IPS-20b (cell line): Measurements from ENCODE around the gene ZFYVE27.
A peak's percentile ranks its signal among the peaks of the same experiment; 100 is the strongest.

ENCODE experiments used
- H3K27ac ChIP-seq: one replicate; pipeline ENCODE4 v1.5.1; 2013; ENCODE audit warnings: low read length
- H3K27me3 ChIP-seq: 2 replicates; pipeline ENCODE4 v1.6.1; 2013; ENCODE audit warnings: mild to moderate bottlenecking, low read length, inconsistent platforms; ENCODE audit not compliant: insufficient read depth
- H3K36me3 ChIP-seq: 2 replicates; pipeline ENCODE4 v1.6.1; 2013; ENCODE audit warnings: low read depth, mild to moderate bottlenecking, inconsistent platforms, low read length, moderate library complexity; ENCODE audit not compliant: insufficient read depth
- H3K4me1 ChIP-seq: 2 replicates; pipeline ENCODE4 v1.6.1; 2013; ENCODE audit warnings: mild to moderate bottlenecking, control low read depth, inconsistent platforms, low read length, moderate library complexity; ENCODE audit not compliant: insufficient read depth
- H3K4me3 ChIP-seq: 2 replicates; pipeline ENCODE4 v1.5.1; 2013; ENCODE audit warnings: mild to moderate bottlenecking, low read length, inconsistent platforms
- H3K9ac ChIP-seq: 2 replicates; pipeline ENCODE4 v1.6.1; 2013; ENCODE audit warnings: low read depth, mild to moderate bottlenecking, inconsistent platforms, low read length, moderate library complexity
- H3K9me3 ChIP-seq: 2 replicates; pipeline ENCODE4 v1.6.1; 2013; ENCODE audit warnings: mild to moderate bottlenecking, low read depth, low read length, inconsistent platforms; ENCODE audit not compliant: insufficient read depth

ZFYVE27 gene

GRCh38 chr10:97718659-97719142 is 18.2 kb upstream of the ZFYVE27 start:
- Histone ChIP-seq H3K9ac (no peak overlapping the region; the same call in 1 of the 2 replicates), H3K27ac (no peak overlapping the region), H3K4me3 (no peak overlapping the region), H3K4me1 (peaks cover 29% of the 10 kb centered on the region), H3K36me3 (peaks cover 22% of the 10 kb centered on the region), H3K27me3 (no peaks in the 10 kb centered on the region), H3K9me3 (no peaks in the 10 kb centered on the region)

GRCh38 chr10:97719602-97720001 is 17.3 kb upstream of the ZFYVE27 start:
- H3K4me3 ChIP-seq = no peak overlapping the region
- no peak overlapping the region for H3K27ac ChIP-seq
- H3K27me3 ChIP-seq = no peaks in the 10 kb centered on the region
- H3K36me3 ChIP-seq = peaks cover 22% of the 10 kb centered on the region
- no peaks in the 10 kb centered on the region for H3K9me3 ChIP-seq
- H3K4me1 ChIP-seq = peaks cover 29% of the 10 kb centered on the region
- H3K9ac ChIP-seq = no peak overlapping the region; the same call in 1 of the 2 replicates

GRCh38 chr10:97721871-97722780 is 14.8 kb upstream of the ZFYVE27 start:
- Histone ChIP-seq H3K4me1 (peaks cover 18% of the 10 kb centered on the region), H3K27ac (no peak overlapping the region), H3K9ac (no peak overlapping the region), H3K4me3 (no peak overlapping the region), H3K36me3 (peaks cover 14% of the 10 kb centered on the region), H3K9me3 (no peaks in the 10 kb centered on the region), H3K27me3 (no peaks in the 10 kb centered on the region)

GRCh38 chr10:97723001-97723400 is 13.9 kb upstream of the ZFYVE27 start:
- Histone ChIP-seq H3K27ac (no peak overlapping the region), H3K27me3 (no peaks in the 10 kb centered on the region), H3K36me3 (peaks cover 5% of the 10 kb centered on the region), H3K4me3 (no peak overlapping the region), H3K9ac (no peak overlapping the region), H3K4me1 (peaks cover 18% of the 10 kb centered on the region), H3K9me3 (no peaks in the 10 kb centered on the region)

- Histone ChIP-seq H3K27ac (no peak overlapping the region), H3K4me3 (no peak overlapping the region), H3K4me1 (peaks cover 3% of the 10 kb centered on the region; the same call in 1 of the 2 replicates), H3K36me3 (no peaks in the 10 kb centered on the region), H3K27me3 (no peaks in the 10 kb centered on the region), H3K9me3 (no peaks in the 10 kb centered on the region), H3K9ac (no peak overlapping the region)
Measured at GRCh38 chr10:97724341-97724941, 12.5 kb upstream of the ZFYVE27 start.

- no peaks in the 10 kb centered on the region for H3K4me1 ChIP-seq
- H3K4me3 ChIP-seq = peak overlapping the region; percentile 18; the same call in 1 of the 2 replicates
- no peaks in the 10 kb centered on the region for H3K9me3 ChIP-seq
- no peaks in the 10 kb centered on the region for H3K36me3 ChIP-seq
- no peaks in the 10 kb centered on the region for H3K27me3 ChIP-seq
- no peak overlapping the region for H3K27ac ChIP-seq
- no peak overlapping the region for H3K9ac ChIP-seq
Measured at GRCh38 chr10:97726636-97727178, 10.2 kb upstream of the ZFYVE27 start.

GRCh38 chr10:97729014-97729413 is 7.9 kb upstream of the ZFYVE27 start:
- H3K27ac ChIP-seq = no peak overlapping the region
- no peaks in the 10 kb centered on the region for H3K4me1 ChIP-seq
- H3K9me3 ChIP-seq = no peaks in the 10 kb centered on the region
- no peaks in the 10 kb centered on the region for H3K36me3 ChIP-seq
- peaks cover 2% of the 10 kb centered on the region for H3K27me3 ChIP-seq
- no peak overlapping the region for H3K4me3 ChIP-seq
- no peak overlapping the region for H3K9ac ChIP-seq

GRCh38 chr10:97731346-97732051 is 5.4 kb upstream of the ZFYVE27 start:
- Histone ChIP-seq H3K27ac (no peak overlapping the region), H3K4me1 (no peaks in the 10 kb centered on the region), H3K9me3 (peaks cover 7% of the 10 kb centered on the region; the same call in 1 of the 2 replicates), H3K27me3 (peaks cover 26% of the 10 kb centered on the region), H3K9ac (no peak overlapping the region), H3K4me3 (no peak overlapping the region), H3K36me3 (no peaks in the 10 kb centered on the region)

GRCh38 chr10:97732052-97732359 is 4.9 kb upstream of the ZFYVE27 start:
- Histone ChIP-seq H3K9me3 (peaks cover 9% of the 10 kb centered on the region; the same call in 1 of the 2 replicates), H3K4me1 (no peaks in the 10 kb centered on the region), H3K4me3 (no peak overlapping the region), H3K27me3 (peaks cover 29% of the 10 kb centered on the region), H3K36me3 (no peaks in the 10 kb centered on the region), H3K27ac (no peak overlapping the region), H3K9ac (no peak overlapping the region)

- H3K4me3 ChIP-seq = no peak overlapping the region
- H3K9ac ChIP-seq = no peak overlapping the region
- H3K27ac ChIP-seq = no peak overlapping the region
- H3K4me1 ChIP-seq = no peaks in the 10 kb centered on the region
- no peaks in the 10 kb centered on the region for H3K36me3 ChIP-seq
- H3K27me3 ChIP-seq = peaks cover 29% of the 10 kb centered on the region
- peaks cover 9% of the 10 kb centered on the region; the same call in 1 of the 2 replicates for H3K9me3 ChIP-seq
Measured at GRCh38 chr10:97733256-97733655, 3.7 kb upstream of the ZFYVE27 start.

GRCh38 chr10:97734021-97734420 is 2.9 kb upstream of the ZFYVE27 start:
- H3K4me3 ChIP-seq = no peak overlapping the region
- H3K9me3 ChIP-seq = peaks cover 9% of the 10 kb centered on the region; the same call in 1 of the 2 replicates
- no peak overlapping the region for H3K9ac ChIP-seq
- peaks cover 4% of the 10 kb centered on the region; the same call in 1 of the 2 replicates for H3K36me3 ChIP-seq
- peaks cover 29% of the 10 kb centered on the region for H3K27me3 ChIP-seq
- no peak overlapping the region for H3K27ac ChIP-seq
- no peaks in the 10 kb centered on the region for H3K4me1 ChIP-seq
